Measurements from ENCODE around the gene DNAAF1. TPM values are rescaled to one million over a fixed set of nuclear protein-coding genes. Genes with fewer than 3 reads are reported as not detected.

Gene DNAAF1
- total RNA-seq, 4 donors from 2014 or later = 0.20 to 1.1 (median 0.90) TPM; not detected in 1

- WGBS, 2 donors = 74% methylated on average over 8 of the region's 8 CpGs
Measured at GRCh38 chr16:84226026-84226425, 80.9 kb downstream of the DNAAF1 start.

More at GRCh38 chr16:84226026-84226425, 80.9 kb downstream of the DNAAF1 start:
- Histone ChIP-seq H3K4me1 (peaks cover 0 to 16% (median 10%) of the 10 kb centered on the region in 4 donors), H3K36me3 (no peaks in the 10 kb centered on the region), H3K27ac (no peak overlapping the region), H3K4me3 (no peak overlapping the region), H3K9me3 (no peaks in the 10 kb centered on the region), H3K27me3 (no peaks in the 10 kb centered on the region)
- no peak for TF ChIP-seq POLR2A (IDR thresholded peaks at IDR 0.05)
- no peak for TF ChIP-seq CTCF (IDR thresholded peaks at IDR 0.05)
- no peak for TF ChIP-seq EP300 (IDR thresholded peaks at IDR 0.05)
- no peak for DNase-seq (ENCODE audit: low spot score in 2 of 2)

Other genes with a start within 250 kb of the DNAAF1 start
- gene MLYCD, start 246.2 kb upstream of the DNAAF1 start, total RNA-seq = 10 to 100 TPM; 19.0 to 26.7 (median 23.0) TPM
- 10 to 100 TPM in 2 of 4 donors, 1 to 10 TPM in 2; 6.7 to 27.7 (median 10.3) TPM for gene OSGIN1, start 192.1 kb upstream of the DNAAF1 start, total RNA-seq
- gene NECAB2, start 177.1 kb upstream of the DNAAF1 start, total RNA-seq = under 1 TPM in 1 of 4 donors, not detected in 3; 0.90 TPM
- gene SLC38A8, start 102.5 kb upstream of the DNAAF1 start, total RNA-seq = not detected
- gene MBTPS1, start 28.4 kb upstream of the DNAAF1 start, total RNA-seq = 100 to 1,000 TPM in 3 of 4 donors, 10 to 100 TPM in 1; 98.4 to 149 (median 121) TPM
- 10 to 100 TPM; 11.1 to 39.8 (median 20.6) TPM for gene HSDL1, start 131 bp upstream of the DNAAF1 start, total RNA-seq
- 100 to 1,000 TPM in 1 of 4 donors, 10 to 100 TPM in 3; 50.7 to 109 (median 73.9) TPM for gene TAF1C, start 41.7 kb downstream of the DNAAF1 start, total RNA-seq
- 1 to 10 TPM in 1 of 4 donors, not detected in 3; 1.2 TPM for gene ADAD2, start 45.8 kb downstream of the DNAAF1 start, total RNA-seq
- under 1 TPM in 1 of 4 donors, not detected in 3; 0.30 TPM for gene KCNG4, start 94.7 kb downstream of the DNAAF1 start, total RNA-seq
- 1 to 10 TPM; 3.5 to 4.6 (median 4.2) TPM for gene WFDC1, start 149.6 kb downstream of the DNAAF1 start, total RNA-seq
- gene ATP2C2, start 223.2 kb downstream of the DNAAF1 start, total RNA-seq = not detected

Data from tibial nerve (tissue), 4 donors.